ENCODE results near the gene KATNB1.
A peak's percentile ranks its signal among the peaks of the same experiment; 100 is the strongest.
"Not testable (repeated sequence)": the region's sequence is repeated elsewhere in the genome, so short reads cannot be mapped to it uniquely, and the experiment has no call there.

The KATNB1 gene

GRCh38 chr16:57775661-57776469 is 40.3 kb downstream of the KATNB1 start:
- no peak for DNase-seq

GRCh38 chr16:57778658-57779057 is 43.1 kb downstream of the KATNB1 start:
- no peak for DNase-seq

- DNase-seq: not testable (repeated sequence)
These were observed 44.3 kb downstream of the KATNB1 start for GRCh38 chr16:57779836-57780235.

GRCh38 chr16:57781349-57781740 is 45.8 kb downstream of the KATNB1 start:
- DNase-seq: no peak

GRCh38 chr16:57781741-57782606 is 46.4 kb downstream of the KATNB1 start:
- no peak for DNase-seq

- DNase-seq: not testable (repeated sequence)
These were observed 47.1 kb downstream of the KATNB1 start for GRCh38 chr16:57782607-57783055.

GRCh38 chr16:57783116-57783515 is 47.5 kb downstream of the KATNB1 start:
- no peak for DNase-seq

GRCh38 chr16:57783883-57784282 is 48.3 kb downstream of the KATNB1 start:
- DNase-seq: no peak

- DNase-seq: no peak
These were observed 48.8 kb downstream of the KATNB1 start for GRCh38 chr16:57784334-57784733.

- DNase-seq: no peak
These were observed 49.8 kb downstream of the KATNB1 start for GRCh38 chr16:57785385-57785784.

GRCh38 chr16:57785924-57786323 is 50.4 kb downstream of the KATNB1 start:
- no peak for DNase-seq

GRCh38 chr16:57786632-57787518 is 51.3 kb downstream of the KATNB1 start:
- no peak for DNase-seq

GRCh38 chr16:57787519-57787905 is 51.9 kb downstream of the KATNB1 start:
- no peak for DNase-seq

GRCh38 chr16:57788252-57788841 is 52.8 kb downstream of the KATNB1 start:
- no peak for DNase-seq

GRCh38 chr16:57788951-57789350 is 53.4 kb downstream of the KATNB1 start:
- no peak for DNase-seq

GRCh38 chr16:57791195-57791892 is 55.8 kb downstream of the KATNB1 start:
- DNase-seq: no peak

GRCh38 chr16:57791893-57792461 is 56.4 kb downstream of the KATNB1 start:
- no peak for DNase-seq

- DNase-seq: no peak
These were observed 59.4 kb downstream of the KATNB1 start for GRCh38 chr16:57794849-57795430.

GRCh38 chr16:57795431-57795878 is 59.9 kb downstream of the KATNB1 start:
- peak; percentile 36 to 46 for DNase-seq

- DNase-seq: not testable (repeated sequence)
These were observed 60.4 kb downstream of the KATNB1 start for GRCh38 chr16:57796014-57796413.

- no peak for DNase-seq
These were observed 61.6 kb downstream of the KATNB1 start for GRCh38 chr16:57797216-57797525.

Measured in CD4-positive, alpha-beta T cell treated with Interleukin-4 for 1 hour (primary cell).